Urothelium cell line (cell line): ENCODE results near the gene DDAH1.
A peak's percentile ranks its signal among the peaks of the same experiment; 100 is the strongest.

Source experiments
- DNase-seq: peaks from one replicate; pipeline ENCODE4 v3.0.0; 2011; ENCODE audit warnings: low spot score, mixed read lengths
- FAIRE-seq: peaks from 2 replicates; lab custom pipeline; 2011; peaks lifted over from hg19 to GRCh38; lab: Jason Lieb, UNC

The DDAH1 gene

GRCh38 chr1:85397490-85398032 lies 67.4 kb downstream of the DDAH1 start:
- no peak for DNase-seq
- FAIRE-seq, result no peak

- DNase-seq (no peak), FAIRE-seq (no peak)
These were observed 68.8 kb downstream of the DDAH1 start for GRCh38 chr1:85396194-85396593.

- DNase-seq (no peak), FAIRE-seq (no peak)
These were observed 70.8 kb downstream of the DDAH1 start for GRCh38 chr1:85394130-85394529.

GRCh38 chr1:85393490-85393889 lies 71.5 kb downstream of the DDAH1 start:
- DNase-seq (no peak), FAIRE-seq (no peak)

GRCh38 chr1:85388416-85388815 lies 76.5 kb downstream of the DDAH1 start:
- no peak for FAIRE-seq

GRCh38 chr1:85387781-85388180 lies 77.2 kb downstream of the DDAH1 start:
- FAIRE-seq (no peak), DNase-seq (no peak)

More at GRCh38 chr1:85388416-85388815, 76.5 kb downstream of the DDAH1 start:
- no peak for DNase-seq

- FAIRE-seq, result no peak
- DNase-seq, result no peak
These were observed 78.8 kb downstream of the DDAH1 start for GRCh38 chr1:85386068-85386722.

- no peak for DNase-seq
- no peak for FAIRE-seq
These were observed 85.5 kb downstream of the DDAH1 start for GRCh38 chr1:85379203-85380136.

GRCh38 chr1:85378534-85378933 lies 86.4 kb downstream of the DDAH1 start:
- no peak for FAIRE-seq
- DNase-seq, result no peak

GRCh38 chr1:85376356-85376755 lies 88.6 kb downstream of the DDAH1 start:
- no peak for FAIRE-seq

GRCh38 chr1:85375493-85375892 lies 89.5 kb downstream of the DDAH1 start:
- DNase-seq (no peak), FAIRE-seq (no peak)

More at GRCh38 chr1:85376356-85376755, 88.6 kb downstream of the DDAH1 start:
- no peak for DNase-seq

- FAIRE-seq, result no peak
These were observed 90.8 kb downstream of the DDAH1 start for GRCh38 chr1:85374160-85374559.

GRCh38 chr1:85373378-85373708 lies 91.6 kb downstream of the DDAH1 start:
- DNase-seq, result no peak
- peak; percentile 9 for FAIRE-seq

More at GRCh38 chr1:85374160-85374559, 90.8 kb downstream of the DDAH1 start:
- peak; percentile 67 for DNase-seq

- DNase-seq, result peak; percentile 18
- FAIRE-seq, result no peak
These were observed 92.1 kb downstream of the DDAH1 start for GRCh38 chr1:85372683-85373377.

GRCh38 chr1:85371021-85371420 lies 93.9 kb downstream of the DDAH1 start:
- no peak for DNase-seq
- FAIRE-seq, result no peak

GRCh38 chr1:85368073-85368770 lies 96.7 kb downstream of the DDAH1 start:
- DNase-seq (no peak), FAIRE-seq (no peak)

GRCh38 chr1:85366391-85367170 lies 98.4 kb downstream of the DDAH1 start:
- DNase-seq (peak; percentile 36), FAIRE-seq (no peak)

GRCh38 chr1:85365851-85366250 lies 99.1 kb downstream of the DDAH1 start:
- FAIRE-seq (no peak), DNase-seq (no peak)

- no peak for FAIRE-seq
- DNase-seq, result no peak
These were observed 101.4 kb downstream of the DDAH1 start for GRCh38 chr1:85363521-85363920.

GRCh38 chr1:85363092-85363491 lies 101.9 kb downstream of the DDAH1 start:
- DNase-seq, result no peak
- FAIRE-seq, result no peak
